Activated T-helper 1 cell treated with anti-CD3 and anti-CD28 coated beads, Interleukin-2, amount 50 U/mL, for 16 hours (primary cell): Measurements from ENCODE around the gene XPOT.
A peak's percentile ranks its signal among the peaks of the same experiment; 100 is the strongest.
"Not testable (repeated sequence)": the region's sequence is repeated elsewhere in the genome, so short reads cannot be mapped to it uniquely, and the experiment has no call there.

Experiments used
- DNase-seq, 2 donors: peaks; one replicate each; pipeline ENCODE4 v3.0.0-alpha.2; 2020; ENCODE audit warnings: low read depth in 1 of 2, low spot score in 1 of 2

Gene XPOT, protein sequence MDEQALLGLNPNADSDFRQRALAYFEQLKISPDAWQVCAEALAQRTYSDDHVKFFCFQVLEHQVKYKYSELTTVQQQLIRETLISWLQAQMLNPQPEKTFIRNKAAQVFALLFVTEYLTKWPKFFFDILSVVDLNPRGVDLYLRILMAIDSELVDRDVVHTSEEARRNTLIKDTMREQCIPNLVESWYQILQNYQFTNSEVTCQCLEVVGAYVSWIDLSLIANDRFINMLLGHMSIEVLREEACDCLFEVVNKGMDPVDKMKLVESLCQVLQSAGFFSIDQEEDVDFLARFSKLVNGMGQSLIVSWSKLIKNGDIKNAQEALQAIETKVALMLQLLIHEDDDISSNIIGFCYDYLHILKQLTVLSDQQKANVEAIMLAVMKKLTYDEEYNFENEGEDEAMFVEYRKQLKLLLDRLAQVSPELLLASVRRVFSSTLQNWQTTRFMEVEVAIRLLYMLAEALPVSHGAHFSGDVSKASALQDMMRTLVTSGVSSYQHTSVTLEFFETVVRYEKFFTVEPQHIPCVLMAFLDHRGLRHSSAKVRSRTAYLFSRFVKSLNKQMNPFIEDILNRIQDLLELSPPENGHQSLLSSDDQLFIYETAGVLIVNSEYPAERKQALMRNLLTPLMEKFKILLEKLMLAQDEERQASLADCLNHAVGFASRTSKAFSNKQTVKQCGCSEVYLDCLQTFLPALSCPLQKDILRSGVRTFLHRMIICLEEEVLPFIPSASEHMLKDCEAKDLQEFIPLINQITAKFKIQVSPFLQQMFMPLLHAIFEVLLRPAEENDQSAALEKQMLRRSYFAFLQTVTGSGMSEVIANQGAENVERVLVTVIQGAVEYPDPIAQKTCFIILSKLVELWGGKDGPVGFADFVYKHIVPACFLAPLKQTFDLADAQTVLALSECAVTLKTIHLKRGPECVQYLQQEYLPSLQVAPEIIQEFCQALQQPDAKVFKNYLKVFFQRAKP

DNA sequence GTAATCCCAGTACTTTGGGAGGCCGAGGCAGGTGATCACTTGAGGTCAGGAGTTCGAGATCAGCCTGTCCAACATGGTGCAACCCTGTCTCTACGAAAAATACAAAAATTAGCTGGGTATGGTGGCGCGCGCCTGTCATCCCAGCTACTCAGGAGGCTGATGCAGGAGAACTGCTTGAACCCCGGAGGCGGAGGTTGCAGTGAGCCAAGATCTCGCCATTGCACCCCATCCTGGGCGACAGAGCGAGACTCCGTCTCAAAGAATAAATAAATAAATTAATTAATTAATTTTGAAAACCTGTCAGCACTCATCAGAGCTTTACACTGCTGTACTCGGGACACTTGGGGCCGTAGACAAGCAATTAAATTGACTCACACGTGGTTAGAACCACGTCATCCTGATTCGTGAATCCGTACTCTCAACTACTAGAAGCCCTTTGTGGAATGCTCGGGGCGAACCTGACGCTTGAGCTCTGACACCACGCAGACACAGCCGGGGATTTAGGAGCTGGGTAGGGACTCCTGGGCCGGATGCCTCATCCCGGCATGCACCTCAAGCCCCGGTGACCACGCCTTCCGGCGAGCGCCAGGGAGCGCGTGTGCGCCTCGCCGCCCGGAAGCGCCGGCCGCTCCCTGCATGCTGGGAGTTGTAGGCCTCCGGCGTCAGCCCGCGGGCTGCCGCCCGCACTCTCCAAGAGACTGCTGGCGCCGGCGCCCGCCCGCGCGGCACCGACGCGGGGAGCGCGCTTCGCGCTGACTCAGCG is at the start of gene XPOT:
TSS of gene XPOT (plus strand) at position 686 of the 763 bp plus-strand sequence. CDS start 5,644 bp downstream, outside the sequence.
- peak; percentile 80 to 92 for DNase-seq

DNA sequence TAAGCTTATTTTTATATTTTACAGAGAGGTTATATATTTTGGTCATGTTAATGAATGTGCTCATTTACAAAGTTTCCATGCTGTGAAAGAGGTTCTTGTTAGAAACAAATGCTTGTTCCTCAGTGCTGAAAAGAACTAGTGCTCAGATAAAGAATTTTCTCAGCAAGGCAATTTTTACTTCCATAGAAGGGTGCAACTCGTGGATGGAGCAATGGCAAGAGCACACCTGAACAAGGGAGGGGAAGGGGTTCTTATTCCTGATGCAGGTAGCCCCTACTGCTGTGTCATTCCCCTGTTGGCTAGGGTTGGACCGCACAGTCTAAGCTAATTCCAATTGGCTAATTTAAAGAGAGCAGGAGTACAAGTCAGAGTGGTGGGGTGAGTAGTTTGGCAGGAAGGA is 48.0 kb upstream of the XPOT start:
- DNase-seq = not testable (repeated sequence)

DNA sequence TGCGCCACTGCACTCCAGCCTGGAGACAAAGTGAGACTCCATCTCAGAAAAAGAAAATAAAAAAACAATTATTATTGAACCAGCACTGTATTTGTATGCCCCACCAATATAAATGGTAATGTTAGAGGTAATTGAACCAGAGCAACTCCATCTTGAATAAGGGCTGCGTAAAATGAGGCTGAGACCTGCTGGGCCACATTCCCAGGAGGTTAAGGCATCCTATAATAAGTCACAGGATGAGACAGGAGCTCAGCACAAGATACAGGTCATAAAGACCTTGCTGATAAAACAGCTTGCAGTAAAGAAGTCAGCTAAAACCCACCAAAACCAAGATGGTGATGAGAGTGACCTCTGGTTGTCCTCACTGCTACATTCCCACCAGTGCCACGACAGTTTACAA is 43.0 kb upstream of the XPOT start:
- not testable (repeated sequence) for DNase-seq

DNA sequence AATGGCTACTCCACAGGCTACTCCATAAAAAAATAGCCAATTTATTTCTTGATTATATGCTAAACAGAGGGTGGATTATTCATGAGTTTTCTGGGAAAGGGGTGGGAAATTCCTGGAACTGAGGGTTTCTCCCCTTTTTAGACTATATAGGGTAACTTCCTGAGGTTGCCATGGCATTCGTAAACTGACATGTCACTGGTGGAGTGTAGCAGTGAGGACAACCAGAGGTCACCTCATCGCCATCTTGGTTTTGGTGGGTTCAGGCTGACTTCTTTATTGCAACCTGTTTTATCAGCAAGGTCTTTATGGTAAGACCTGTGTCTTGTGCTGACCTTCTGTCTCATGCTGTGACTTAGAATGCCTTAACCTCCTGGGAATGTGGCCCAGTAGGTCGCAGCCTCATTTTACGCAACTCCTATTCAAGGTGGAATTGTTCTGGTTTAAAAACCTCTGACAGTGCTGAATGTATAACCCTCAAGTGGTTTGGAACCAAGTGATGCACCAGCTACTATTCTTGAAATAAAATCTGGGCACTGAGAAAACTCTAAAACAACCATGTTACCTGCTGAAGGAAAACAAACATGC is 41.4 kb upstream of the XPOT start:
- no peak for DNase-seq

DNA sequence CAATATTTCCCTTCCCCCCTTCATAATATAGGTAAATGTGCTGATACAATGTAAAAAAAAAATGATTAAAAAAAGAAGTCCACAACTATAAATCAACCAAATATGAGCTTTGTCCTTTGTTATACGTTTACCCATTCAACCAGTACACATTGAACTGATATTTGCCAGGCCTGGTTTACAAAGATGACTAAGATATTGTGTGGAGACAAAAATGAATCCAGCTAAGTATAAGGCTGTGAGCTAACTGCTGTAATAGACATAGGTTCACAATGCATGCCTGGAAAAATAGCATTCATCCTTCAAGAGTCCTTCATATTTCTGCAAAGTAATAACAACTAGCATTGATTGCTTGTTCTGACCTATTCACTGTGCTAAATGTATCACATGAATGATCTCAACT is 20.5 kb upstream of the XPOT start:
- no peak for DNase-seq

DNA sequence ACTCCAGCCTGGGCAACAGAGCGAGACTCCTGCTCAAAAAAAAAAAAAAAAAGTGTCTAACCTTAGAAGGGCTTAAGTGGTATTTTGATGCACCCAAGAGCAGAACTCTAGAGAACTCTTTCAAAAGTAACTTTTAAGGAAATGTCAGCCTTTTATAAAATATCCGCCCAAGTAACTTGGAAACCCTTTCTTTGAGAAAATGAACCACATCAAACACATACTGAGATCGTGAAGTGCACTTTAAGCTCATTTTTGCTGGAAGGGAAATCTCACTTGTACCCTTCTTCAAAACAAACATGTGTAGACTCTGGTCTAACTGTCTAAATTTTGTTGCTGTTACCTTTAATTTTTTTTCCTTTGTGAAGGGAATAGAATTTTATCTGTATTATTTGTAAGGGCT is 19.2 kb upstream of the XPOT start:
- DNase-seq = no peak

DNA sequence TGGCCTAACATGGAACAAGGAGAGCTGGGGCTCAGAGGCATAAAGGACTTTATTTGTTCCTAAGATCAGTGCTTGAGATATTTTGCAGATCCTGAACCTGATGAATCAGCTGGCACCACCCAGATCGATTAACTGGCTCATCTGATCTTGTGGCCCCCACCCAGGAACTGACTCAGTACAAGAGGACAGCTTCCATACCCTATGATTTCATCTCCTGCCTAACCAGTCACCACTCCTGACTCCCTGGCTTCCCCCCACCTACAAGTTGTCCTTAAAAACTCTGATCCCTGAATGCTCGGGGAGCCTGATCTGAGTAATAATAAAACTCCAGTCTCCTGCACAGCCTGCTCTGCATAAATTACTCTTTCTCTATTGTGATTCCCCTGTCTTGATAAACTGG is 18.7 kb upstream of the XPOT start:
- no peak for DNase-seq

DNA sequence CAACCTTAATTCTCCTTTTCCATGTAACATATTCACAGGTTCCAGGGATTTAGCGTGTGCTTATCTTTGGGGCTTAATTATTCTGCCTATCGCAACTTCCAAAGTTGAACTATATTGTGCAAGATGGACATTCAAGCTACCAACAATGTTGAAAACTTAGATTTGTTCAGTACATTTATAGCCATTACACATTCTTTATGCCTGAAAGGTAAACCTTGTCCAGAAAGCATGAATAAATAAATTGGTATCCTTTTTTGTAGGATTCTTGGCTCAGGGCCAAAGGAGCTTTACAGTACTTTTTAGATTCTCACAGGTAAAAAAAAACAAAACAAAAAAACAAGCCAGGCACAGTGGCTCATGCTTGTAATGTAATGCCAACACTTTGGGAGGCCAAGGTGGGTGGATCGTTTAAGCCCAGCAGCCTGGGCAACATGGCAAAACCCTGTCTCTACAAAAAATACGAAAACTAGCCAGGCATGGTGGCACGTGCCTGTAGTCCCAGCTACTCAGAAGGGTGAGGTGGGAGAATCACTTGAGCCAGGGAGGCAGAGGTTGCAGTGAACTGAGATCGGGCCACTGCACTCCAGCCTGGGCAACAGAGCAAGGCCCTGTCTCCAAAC is 16.9 kb upstream of the XPOT start:
- DNase-seq = no peak

DNA sequence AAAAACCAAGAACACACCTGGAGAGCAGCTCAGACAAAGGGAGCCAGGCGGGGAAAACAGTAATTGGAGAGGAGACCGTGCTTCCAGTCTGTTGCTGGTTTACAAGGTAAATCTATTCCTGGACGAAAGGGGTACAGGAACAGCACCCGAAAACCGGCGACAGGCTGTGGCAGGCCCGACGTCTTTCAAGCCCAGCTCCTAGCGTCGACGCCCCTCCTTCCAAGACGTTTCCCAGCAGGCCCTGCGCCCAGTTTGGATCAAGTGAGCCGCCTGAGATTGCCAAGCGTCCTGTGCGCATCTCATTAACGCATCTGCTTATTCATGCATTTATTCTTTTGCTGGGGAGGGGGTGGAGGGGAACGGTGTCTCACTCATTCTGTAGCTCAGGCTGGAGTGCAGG is 15.0 kb upstream of the XPOT start:
- no peak for DNase-seq

DNA sequence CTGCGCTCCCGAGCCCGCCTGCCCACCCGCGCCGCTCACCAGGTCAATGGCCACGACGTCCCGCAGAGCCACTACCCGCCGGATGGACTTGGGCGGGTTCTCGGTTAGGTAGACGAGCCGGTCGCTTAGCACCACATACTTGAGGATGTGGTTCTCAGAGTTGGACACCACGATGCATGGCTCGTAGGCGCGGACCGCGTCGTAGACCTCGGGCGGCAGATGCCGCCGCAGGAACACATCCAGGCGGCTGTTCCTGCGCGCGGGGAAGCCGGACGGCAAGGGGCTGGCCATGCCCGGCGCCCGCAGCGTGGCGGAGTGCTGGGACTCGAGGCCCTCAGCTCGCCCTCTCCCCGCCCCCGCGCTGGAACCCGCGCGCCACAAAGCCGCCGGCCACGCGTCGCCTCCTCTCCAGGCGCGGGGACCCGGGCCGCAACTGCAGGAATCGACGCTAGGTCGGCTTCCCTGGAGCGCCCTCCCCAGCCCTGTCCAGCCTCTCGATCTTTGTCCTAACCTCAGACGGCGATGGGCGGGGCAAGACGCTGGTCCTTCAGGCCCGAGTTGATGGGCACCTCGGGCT is 13.8 kb upstream of the XPOT start, which contains the start of gene C12orf56:
TSS of gene C12orf56 (minus strand) at position 484 of the 577 bp plus-strand sequence. CDS start at position 291, 193 bp downstream.
- no peak for DNase-seq

DNA sequence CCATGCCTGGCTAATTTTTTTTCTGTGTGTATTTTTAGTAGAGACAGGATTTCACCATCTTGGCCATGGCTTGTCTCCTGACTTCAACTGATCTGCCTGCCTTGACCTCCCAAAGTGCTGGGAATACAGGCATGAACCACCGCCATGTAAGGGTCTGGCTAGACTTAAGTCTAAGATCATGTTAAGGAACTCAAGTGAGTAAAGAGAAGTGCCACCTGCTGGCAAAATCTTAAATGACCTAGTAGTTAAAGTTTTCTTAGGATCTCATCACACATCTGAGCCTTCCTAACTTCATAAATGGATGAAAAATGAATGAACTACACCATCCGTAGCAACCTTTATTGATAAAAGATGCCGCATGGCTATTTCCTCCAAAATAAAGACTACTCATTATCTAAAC is 12.0 kb upstream of the XPOT start:
- no peak for DNase-seq

DNA sequence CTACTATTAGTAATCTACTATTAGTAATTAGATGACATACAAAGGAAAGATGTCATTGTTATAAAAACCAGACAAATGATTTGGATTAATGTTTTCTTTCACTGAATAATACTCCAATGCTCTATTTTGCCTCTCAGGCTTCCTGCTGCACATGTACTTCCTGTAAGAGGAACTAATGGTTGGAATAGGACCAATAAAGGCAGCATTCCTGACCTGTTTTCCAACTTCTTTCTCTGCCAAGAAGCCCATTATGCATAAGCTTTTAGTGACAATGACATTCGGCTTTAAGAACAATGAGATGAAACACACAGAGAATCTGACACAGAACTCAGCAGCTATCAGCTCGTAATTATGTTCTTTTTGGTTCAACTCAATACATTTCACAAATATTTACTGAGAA is 8.5 kb upstream of the XPOT start:
- DNase-seq = no peak

DNA sequence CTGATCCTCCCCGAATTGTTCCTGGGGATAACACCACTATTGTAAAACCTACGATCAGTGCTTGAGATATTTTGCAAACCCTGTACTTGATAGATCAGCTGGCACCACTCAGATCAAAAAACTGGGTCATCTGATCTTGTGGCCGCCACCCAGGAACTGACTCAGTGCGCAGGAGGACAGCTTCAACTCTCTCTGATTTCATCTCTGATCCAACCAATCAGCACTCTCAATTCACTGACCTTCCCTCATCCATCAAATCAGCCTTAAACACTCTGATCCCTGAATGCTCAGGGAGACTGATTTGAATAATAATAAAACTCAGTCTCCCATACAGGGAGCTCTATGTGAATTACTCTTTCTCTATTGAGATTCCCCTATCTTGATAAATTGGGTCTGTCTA is 4.2 kb upstream of the XPOT start:
- DNase-seq = no peak

DNA sequence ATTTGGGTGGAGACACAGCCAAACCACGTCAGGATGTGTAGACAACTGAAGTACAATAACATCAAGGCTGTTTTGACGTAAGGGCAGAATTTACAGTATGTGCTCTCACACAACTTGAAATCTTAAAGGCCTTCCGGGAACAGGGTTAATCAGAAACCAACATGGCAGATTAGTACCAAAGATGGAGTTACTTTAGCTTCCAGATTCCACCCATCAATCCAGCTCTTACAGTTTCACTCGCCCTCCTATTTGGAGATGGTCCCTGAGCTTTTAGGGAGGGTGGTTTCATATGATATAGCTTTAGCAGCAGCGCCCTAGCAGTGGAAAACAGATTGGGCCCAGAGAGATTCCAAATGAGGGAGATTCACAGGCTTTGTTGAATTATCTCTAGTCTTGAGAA is 2.0 kb upstream of the XPOT start:
- no peak for DNase-seq

DNA sequence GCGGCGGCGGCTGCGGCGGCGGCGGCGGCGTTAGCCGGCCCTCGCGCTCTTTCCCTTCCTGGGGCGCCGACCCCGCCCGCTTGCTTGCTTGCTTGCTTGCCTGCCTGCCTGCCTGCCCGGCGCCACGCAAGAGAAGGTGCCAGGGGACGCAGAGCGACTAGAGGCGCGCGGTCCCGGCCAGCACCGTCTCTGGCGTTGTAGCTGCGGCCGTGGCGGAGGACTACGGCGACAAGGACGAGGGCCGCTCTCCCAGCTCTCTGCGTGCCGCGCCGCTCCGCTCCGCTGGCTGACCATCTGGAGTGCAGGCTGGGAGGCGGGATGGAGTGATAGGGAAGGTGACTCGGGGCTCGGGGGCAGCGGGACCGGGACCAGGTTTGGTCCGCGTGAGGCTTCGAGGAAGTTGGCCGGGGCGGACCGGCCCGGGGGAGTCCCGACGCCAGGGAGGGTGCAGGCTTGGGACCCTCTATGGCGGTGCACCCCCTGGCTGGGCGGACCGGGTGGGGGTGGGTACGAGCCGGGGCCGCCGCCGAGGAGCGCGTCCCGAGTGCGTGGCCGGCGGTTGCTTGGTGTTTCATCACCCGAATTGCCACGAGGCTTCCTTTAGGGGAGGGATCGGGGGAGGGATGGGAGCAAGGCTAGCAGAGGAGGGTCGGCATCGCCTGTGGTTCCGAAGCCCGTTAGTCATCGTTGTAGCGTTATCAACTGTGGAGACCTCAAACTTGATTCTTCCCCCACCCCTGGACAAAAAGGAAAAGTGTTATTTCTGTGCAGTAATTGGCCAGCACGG is 471 bp downstream of the XPOT start:
- DNase-seq = peak; percentile 6 to 62

DNA sequence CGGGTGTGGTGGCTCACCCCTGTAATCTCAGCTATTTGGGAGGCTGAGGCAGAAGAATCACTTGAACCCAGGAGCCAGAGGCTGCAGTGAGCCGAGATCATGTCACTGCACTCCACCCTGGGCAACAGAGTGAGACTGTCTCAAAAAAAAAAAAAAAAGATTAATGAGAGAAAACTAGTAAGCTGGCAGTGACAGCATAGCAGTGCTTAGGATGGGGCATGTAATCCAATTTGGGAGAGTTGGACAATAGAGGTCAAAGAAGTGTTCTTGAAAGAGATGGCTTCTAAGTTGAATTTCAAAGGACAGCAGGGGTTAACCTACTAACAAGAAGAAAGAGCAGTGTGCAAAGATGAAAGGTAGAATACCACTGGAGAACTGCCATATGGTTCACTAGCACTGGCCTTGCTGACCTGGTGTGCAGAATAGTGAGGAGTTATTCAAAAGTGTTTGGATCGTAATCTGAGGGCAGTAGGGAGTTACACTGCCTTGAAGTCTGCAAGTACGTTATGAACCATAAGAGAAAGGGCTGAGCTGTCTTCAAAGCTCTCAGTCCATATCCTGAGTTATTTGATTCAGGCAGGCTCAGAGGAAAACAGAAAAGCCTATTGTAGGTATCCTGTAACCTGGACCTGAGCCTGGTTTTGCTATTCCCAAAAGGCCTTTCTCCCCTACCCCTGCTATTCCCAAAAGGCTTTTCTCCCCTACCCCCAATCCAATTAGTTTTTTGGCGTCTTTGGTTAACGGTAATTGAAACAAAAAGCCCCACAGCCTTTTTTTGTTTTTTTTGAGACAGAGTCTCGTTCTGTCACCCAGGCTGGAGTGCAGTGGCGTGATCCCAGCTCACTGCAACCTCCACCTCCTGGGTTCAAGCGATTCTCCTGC is 3.4 kb downstream of the XPOT start:
- DNase-seq = no peak

DNA sequence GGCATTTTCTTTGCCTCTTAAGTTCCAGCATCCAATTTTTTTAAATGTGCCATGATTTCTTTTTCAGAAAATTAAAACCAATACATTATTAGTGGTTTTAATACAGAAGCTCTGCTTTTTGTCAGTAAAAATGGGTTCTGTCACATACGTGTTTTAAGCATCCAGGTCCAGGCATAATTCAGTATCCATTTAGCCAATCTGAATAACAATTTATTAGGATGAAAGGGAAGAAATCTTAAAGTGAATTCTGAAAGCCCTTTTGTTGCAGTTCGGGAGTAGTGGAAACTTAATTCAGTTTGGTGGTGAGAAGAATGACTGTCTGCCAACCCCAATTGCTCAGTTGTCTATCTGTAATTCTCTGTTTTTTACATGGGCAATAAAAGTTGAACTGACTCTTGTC is 7.2 kb downstream of the XPOT start:
- no peak for DNase-seq

DNA sequence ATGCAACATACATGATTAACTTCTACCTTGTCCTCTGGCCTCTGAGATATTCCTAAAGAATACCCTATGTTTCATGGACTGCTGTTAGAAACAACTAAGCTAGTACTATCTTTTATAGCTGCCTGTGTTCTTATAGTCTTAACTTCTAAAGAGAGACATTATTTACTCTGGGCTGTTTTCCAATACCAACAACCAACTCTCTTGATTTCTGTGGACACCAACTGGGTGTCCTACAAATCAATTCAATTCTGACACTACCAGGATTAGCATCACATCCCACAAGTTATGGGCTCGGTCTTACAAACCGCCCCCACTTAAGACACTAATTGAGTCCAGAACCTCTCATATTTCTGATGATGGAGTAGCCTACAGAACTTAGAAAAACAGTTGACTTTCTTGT is 8.3 kb downstream of the XPOT start:
- no peak for DNase-seq
